Activated naive CD4-positive, alpha-beta T cell treated with anti-CD3 and anti-CD28 coated beads, Interleukin-2, amount 50 U/mL, for 72 hours (primary cell): ENCODE data around the gene SPAG17. TPM values are rescaled to one million over a fixed set of nuclear protein-coding genes. Genes with fewer than 3 reads are reported as not detected.

Experiments used
- ATAC-seq, 2 donors: fragments of 150-1000 bp; cut with Tn5 transposase; 2 replicates each; pipeline ENCODE4 v1.10.0; 2021; ENCODE audit warnings: mild to moderate bottlenecking in 2 of 2, moderate library complexity in 2 of 2
- DNase-seq, 2 donors: peaks; one replicate each; pipeline ENCODE4 v3.0.0; 2021 to 2022; ENCODE audit warnings: low spot score in 2 of 2
- H3K27ac Mint-ChIP-seq, 2 donors: one replicate each; pipeline ENCODE4 v1.8.0; 2022; ENCODE audit warnings: mild to moderate bottlenecking in 2 of 2, mixed read lengths in 2 of 2
- H3K36me3 Mint-ChIP-seq, 2 donors: one replicate each; pipeline ENCODE4 v1.8.0; 2022; ENCODE audit warnings: mixed read lengths in 2 of 2
- H3K9me3 Mint-ChIP-seq, 2 donors: one replicate each; pipeline ENCODE4 v1.8.0; 2022; ENCODE audit warnings: mixed read lengths in 2 of 2
- total RNA-seq, 2 donors: library from RNA; stranded (reverse); gene quantifications; one replicate each; pipeline ENCODE4 v1.2.3, GENCODE V29; 2022

SPAG17 gene
- total RNA-seq, 2 donors from 2014 or later = not detected

DNA sequence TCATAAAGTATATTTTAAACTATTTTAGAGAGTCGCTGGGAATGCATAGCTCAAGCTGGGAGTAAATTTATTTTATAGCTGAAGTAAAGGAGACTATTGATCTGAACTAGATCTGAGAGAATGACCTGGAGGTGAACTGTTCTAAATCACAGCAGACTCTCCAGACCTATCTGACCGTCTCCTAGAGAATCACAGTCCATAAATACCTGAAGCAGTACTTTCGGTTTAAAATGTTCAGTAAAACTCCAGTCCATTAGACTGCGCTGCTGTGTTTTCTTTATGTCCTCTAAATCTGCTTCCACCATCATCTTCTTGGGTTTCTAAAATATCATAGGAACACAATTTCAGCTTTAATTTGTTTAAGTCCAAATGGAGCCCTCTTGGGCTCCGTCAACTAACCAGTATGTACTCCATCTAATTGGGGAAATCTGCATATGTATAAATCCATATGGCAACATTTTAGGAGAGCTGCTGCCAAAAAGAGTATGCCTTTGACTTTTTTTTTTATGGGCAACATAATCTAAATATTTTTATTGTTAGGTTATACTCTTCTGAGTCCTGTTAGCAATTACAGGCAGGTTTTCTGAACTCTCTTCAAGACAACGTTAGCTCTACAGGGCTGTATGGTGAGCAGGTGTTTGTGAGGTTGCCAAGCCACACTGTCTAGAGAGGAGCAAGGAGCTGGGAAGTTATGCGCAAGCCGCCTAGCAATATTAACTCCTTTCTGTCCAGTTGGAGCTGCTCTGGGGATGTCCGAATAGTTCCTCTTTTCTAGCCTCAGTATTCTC, 111.2 kb downstream of the SPAG17 start:
- no peak overlapping the region for H3K27ac Mint-ChIP-seq
- no peaks in the 10 kb centered on the region for H3K36me3 Mint-ChIP-seq
- no peak for DNase-seq
- ATAC-seq = no peak
- no peaks in the 10 kb centered on the region for H3K9me3 Mint-ChIP-seq

DNA sequence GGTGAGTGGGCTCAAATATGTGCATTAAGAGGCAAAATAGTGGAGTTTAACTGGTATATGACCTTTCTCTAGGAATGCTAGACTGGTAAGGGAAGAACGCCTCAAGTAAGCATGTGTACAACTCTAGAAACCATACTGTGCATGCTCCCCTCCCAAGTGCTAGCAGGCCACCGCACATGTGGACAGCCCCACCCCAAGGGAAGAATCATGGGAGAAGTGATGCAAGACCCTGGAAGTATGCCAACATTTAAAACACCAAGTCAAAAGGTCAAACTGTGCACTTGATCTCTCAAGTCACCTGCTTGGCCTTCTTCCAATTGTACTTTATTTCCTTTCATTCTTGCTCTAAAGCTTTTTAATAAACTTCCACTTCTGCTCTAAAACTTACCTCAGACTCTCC, 135.0 kb downstream of the SPAG17 start:
- Mint-ChIP-seq H3K36me3 (no peaks in the 10 kb centered on the region), H3K27ac (no peak overlapping the region), H3K9me3 (no peaks in the 10 kb centered on the region)
- DNase-seq (no peak), ATAC-seq (no peak)

DNA sequence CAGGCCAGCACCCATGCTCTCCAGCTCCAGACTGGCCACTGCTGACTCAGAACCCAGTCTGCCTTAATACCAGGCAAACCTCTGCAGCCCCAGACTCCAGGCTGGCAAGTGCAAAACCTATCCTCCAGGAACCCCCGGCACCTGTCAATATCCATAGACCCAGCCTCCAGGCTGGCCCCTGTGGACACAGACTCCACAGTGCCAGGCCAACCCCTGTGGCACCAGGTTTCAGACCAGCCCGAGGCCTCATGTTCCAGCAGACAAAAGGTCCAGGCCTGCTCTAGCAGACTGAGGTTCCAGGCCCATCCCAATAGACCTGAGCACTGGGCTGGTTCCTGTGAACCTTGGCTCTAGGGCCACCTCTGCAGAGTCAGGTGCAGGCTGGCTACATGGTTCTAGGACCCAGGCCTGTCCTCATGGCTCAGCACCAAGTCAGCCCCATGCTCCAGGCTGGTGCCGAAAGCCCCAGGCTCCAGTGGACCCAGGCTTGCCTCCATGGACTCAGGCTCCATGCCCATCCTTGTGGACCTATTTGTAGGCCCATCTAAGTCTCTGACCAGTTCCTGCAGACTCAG, 137.3 kb downstream of the SPAG17 start:
- Mint-ChIP-seq H3K36me3 (no peaks in the 10 kb centered on the region), H3K9me3 (no peaks in the 10 kb centered on the region), H3K27ac (no peak overlapping the region)
- no peak for DNase-seq
- ATAC-seq = no peak

DNA sequence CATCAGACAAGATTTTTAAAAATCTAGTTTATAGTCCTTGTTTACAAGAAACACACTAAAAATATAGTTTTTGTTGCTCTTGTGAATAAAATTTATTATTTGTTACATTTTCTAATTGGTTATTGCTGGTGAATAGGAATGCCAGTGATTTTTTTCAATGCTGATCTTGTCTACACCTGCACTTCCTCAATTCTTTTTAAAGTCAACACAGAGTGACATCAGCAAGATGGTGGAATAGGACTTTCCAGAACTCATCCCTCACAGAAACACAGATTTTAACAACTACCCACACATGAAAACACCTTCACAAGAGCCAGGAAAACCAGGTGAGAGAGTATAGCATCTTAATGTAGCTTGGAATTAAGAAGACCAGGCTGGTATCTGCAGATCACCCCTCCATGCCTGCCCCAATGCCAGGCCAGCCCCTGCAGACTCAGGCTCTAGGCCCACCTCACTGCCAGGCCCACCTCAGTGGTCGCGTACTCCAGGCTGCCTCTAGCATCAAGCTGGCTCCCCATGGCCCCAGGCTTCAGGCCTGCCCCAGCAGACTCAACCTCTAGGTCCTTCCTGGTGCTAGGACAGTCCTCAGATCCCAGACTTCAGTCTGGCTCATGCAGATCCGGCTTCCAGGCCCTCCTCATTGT, 137.9 kb downstream of the SPAG17 start:
- ATAC-seq (no peak), DNase-seq (no peak)
- no peak overlapping the region for H3K27ac Mint-ChIP-seq
- no peaks in the 10 kb centered on the region for H3K36me3 Mint-ChIP-seq
- H3K9me3 Mint-ChIP-seq = no peaks in the 10 kb centered on the region

DNA sequence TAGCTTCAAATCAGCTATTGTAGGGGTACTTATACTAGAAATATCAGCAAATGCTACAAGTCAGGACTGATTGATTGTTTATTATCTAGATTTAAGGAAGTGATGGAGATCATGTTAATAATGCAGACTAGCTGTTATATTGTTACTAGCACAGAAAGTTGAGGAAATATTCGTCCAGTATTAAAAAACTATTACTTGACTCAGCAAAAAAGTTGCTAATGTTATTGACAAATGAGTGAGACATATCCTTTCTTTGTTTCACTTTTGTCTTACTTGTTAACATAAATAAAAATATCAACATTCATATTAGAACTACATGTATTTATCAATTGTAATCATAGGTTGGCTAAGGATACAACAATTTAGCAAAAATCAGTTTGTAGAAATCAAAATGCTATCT, 141.4 kb downstream of the SPAG17 start:
- DNase-seq (no peak), ATAC-seq (no peak)
- H3K9me3 Mint-ChIP-seq = no peaks in the 10 kb centered on the region
- no peak overlapping the region for H3K27ac Mint-ChIP-seq
- H3K36me3 Mint-ChIP-seq = no peaks in the 10 kb centered on the region

DNA sequence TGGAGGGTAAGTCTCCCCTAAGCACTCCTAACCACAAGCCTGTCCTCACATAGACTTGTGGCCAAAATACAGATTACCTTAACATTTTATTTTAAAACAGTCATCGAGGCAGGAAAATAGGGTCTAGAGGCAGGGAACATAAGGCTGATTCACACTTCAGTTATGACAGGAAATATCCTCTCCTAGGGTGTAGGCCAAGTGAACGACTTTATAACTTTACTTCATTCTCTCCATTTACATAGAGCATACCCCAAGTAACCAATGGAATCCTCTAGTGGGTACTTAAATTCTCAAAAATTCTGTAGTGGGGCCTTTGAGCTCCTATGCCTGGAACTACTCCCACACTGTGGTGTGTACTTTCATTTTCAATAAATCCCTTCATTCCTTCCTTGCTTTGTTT, 142.5 kb downstream of the SPAG17 start:
- Mint-ChIP-seq H3K27ac (no peak overlapping the region), H3K9me3 (no peaks in the 10 kb centered on the region), H3K36me3 (no peaks in the 10 kb centered on the region)
- DNase-seq (no peak), ATAC-seq (no peak)

DNA sequence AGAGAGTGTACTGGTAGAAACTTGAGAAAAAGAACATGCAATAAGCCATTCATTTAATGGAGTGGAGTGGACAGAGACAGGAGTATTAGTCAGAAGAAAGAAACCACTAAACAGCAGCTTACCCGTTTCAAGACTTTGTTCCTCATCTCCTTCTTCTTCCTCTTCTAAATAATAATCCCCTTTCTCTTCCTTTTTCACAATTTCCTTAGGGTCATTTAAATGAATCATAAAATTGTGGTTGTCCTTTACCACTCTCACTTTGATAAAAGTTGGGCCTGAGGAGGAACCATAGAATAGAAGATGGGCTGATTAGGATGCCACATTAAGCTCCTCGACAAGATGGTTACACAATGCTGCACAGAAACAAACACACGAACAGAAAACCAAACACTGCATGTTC, 145.9 kb downstream of the SPAG17 start:
- DNase-seq (no peak), ATAC-seq (no peak)
- Mint-ChIP-seq H3K27ac (no peak overlapping the region), H3K9me3 (no peaks in the 10 kb centered on the region), H3K36me3 (no peaks in the 10 kb centered on the region)

DNA sequence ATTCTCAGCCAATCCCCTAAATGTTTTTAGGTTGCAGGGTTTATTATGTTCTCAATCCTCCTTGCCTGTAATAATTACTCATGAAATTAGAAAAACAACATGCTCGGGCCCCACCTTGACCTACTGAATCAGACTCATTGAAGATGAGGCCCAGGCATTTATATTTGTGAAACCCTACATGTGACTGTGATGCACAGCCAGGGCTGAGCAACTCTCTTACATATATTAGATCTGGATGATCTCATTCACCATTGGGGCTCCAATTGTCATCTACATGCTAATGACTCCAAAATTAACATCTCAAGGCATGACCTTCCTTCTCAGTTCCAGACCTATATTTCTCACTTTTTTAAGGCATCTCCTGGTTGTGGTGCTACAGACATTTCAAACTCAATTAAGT, 152.1 kb downstream of the SPAG17 start:
- no peak for DNase-seq
- ATAC-seq = no peak
- Mint-ChIP-seq H3K9me3 (no peaks in the 10 kb centered on the region), H3K27ac (no peak overlapping the region), H3K36me3 (no peaks in the 10 kb centered on the region)

DNA sequence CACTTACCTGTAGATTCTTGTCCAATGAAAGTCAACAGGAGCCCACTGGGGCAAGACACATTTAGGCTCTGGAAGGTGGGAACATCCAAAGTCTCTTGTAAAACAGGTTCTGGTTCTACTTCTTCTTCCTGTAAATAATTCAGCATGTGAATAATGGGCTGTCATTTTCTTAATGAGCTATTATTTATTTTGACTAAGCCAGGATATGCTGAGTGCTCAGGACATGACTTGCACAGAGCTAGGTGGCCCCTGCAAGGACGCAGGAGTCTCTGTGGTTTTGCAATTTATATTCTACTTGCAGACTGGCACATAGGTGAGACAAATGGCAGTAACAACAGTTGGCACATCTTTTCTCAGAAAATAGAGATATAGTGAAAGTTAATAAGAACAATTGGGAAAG, 156.8 kb downstream of the SPAG17 start:
- ATAC-seq (no peak), DNase-seq (no peak)
- H3K36me3 Mint-ChIP-seq = no peaks in the 10 kb centered on the region
- no peak overlapping the region for H3K27ac Mint-ChIP-seq
- no peaks in the 10 kb centered on the region for H3K9me3 Mint-ChIP-seq

DNA sequence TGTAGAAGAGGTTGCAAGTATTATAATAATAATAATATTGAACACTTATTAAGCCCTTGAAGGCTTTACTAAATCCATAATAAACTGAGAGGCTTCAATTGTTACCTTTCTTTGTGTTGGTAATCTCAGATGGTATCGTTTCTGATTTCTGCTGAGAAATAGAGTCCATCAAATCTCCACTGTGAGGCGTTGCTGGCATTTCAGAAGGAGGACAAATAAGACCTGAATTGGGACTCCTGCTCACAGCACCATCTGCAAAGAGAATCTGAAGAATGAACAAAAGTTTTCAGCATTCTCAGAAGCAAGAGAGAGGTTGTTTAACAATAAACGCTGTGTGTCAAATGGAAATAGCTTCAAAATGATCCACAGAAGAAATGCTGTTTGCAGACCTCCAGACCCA, 161.8 kb downstream of the SPAG17 start:
- Mint-ChIP-seq H3K36me3 (no peaks in the 10 kb centered on the region), H3K27ac (no peak overlapping the region), H3K9me3 (no peaks in the 10 kb centered on the region)
- no peak for DNase-seq
- no peak for ATAC-seq

DNA sequence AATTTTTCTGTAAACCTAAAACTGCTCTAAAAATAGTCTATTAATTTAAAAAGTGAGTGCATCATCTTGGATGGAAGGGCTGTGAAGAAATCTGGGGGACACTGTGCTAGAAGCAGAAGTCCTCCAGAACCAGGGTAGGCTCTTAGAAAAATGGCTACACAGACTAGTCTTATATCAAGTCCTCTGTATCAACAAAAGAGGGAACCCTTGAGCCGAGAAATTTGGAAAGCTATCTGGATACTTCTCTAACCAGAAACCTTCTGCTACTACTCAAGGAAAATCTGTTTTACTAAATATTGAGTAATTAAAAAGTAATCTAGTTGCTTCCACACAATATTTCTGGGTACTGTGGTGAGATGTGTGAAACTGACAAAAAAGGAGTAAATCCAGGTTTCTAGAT, 163.4 kb downstream of the SPAG17 start:
- Mint-ChIP-seq H3K27ac (no peak overlapping the region), H3K36me3 (no peaks in the 10 kb centered on the region), H3K9me3 (no peaks in the 10 kb centered on the region)
- DNase-seq = no peak
- no peak for ATAC-seq

DNA sequence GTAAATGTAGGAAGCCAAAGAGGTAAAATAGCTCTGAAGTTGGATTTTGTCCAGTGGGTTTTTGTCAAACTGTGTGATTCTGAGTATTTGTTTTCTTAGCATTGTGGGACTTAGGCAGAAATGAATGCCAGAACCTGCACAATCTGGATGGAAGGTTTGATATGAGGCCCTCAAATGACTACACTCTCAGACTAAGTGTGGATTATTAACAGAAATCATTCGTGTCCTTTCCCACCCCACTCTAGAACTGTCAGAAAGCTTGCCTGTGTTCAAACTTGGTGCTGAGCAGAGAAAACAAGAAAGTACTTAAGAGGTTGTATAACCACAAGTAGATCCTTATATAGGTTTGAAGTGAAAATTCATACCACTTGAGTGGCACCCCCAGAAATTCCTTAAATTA, 167.0 kb downstream of the SPAG17 start:
- ATAC-seq = no peak
- H3K27ac Mint-ChIP-seq = no peak overlapping the region
- H3K36me3 Mint-ChIP-seq = no peaks in the 10 kb centered on the region
- no peak for DNase-seq
- no peaks in the 10 kb centered on the region for H3K9me3 Mint-ChIP-seq

DNA sequence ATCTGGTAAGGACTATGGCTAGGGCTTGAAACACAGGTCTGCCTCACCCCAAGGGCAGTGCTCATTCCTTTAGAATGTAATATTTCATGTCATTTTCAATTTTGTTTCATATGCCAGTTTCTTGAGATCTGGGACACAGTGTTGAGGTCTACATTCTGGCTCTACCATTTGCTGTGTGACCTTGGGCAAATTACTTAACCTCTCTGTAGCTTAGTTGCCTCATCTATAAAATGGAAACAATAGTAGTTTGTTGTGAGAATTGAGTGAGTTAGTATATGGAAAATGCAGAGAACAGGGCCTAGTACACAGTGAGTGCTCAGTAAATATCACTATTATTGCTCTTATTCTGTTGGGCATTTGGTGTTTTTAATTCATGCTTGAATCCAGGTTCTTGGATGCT, 171.1 kb downstream of the SPAG17 start:
- H3K36me3 Mint-ChIP-seq = no peaks in the 10 kb centered on the region
- ATAC-seq = no peak
- no peaks in the 10 kb centered on the region for H3K9me3 Mint-ChIP-seq
- no peak for DNase-seq
- H3K27ac Mint-ChIP-seq = no peak overlapping the region

DNA sequence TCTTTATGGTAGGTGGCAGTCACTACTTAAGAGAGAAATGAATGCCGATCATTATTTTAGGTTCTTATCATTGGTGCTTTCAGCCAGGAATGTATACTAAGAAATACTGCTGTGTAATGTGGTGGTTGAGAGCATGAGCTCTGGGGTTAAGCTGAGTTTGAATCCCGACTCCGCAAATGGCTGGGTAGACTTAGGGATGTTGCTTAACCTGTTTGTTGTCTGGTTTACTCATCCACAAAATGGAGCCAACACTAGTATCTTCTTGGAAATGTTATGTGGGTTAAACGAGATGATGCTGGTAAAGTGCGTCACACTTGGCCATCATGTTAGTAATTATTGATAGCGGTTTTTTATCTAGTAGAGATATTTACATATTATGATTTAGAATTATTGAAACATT, 171.7 kb downstream of the SPAG17 start:
- Mint-ChIP-seq H3K36me3 (no peaks in the 10 kb centered on the region), H3K27ac (no peak overlapping the region), H3K9me3 (no peaks in the 10 kb centered on the region)
- ATAC-seq = no peak
- DNase-seq = no peak

DNA sequence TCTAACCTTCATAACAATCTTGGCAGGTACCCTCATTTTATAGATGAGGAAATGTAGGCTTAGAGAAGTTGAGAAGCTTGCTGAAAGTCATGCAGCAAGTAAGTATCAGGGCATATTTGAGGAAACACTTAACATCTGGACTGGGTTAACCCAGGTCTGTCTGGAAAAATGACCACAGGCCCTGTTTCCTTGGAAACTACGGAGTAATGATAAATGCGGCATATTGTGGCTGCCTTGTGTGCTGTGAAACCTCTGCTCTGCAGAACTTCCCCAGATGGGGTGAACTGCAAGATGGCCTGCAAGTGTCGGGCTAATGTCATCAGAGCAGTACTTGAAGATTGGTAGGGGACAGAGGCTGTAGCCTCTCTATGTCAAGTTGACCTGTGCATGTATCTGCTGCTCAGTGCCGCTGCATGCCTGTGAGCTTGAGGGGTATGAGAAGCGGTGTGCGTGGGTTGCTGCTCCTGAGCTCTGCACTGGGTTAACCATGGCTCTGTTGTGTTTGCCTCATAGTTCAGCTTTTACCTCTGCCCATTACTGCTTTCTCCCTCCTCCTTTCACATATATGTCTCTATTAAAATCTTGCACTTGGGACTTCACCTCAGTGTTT, 172.4 kb downstream of the SPAG17 start:
- H3K36me3 Mint-ChIP-seq = no peaks in the 10 kb centered on the region
- DNase-seq (no peak), ATAC-seq (no peak)
- no peaks in the 10 kb centered on the region for H3K9me3 Mint-ChIP-seq
- no peak overlapping the region for H3K27ac Mint-ChIP-seq

DNA sequence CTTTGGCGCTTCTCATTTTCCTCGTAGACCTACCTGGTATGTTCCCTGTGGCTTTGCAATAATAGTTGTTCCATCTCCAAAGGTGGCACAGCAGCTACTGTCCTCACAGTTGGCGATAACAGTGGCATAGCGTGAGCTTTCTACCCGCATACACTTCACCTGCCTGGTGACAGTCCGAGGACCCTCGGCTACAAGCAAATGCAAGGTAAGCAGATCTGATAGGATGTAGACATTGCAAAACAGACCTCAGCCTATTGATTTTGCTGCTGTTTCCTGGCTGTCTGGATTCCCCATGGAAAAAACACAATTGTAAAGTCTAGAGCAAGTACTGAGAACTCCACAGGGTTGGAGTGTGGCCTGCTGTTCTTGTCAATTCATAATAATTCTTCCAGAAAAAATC, 177.0 kb downstream of the SPAG17 start:
- Mint-ChIP-seq H3K9me3 (peaks cover 0 to 5% of the 10 kb centered on the region in 2 donors), H3K27ac (no peak overlapping the region), H3K36me3 (no peaks in the 10 kb centered on the region)
- no peak for ATAC-seq
- no peak for DNase-seq

DNA sequence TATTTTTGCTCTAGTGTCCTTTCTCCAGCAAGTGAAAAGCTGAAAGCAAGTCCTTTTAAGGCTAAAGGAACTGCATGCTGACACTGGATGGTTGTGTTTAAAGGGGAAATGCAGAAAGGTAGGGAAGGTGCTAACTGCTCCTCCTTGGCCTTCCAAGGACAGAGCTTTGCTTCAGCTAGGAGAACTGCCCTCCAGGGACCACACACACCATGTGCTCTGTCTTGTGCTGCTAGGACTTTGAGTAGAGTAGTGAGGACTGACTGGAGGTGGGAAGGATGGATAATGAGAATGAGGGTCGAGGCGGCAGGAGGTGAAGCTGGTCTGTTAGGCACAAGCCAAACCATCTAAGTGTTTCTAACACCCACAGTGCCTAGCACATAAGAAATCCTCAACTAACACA, 177.6 kb downstream of the SPAG17 start:
- DNase-seq (no peak), ATAC-seq (no peak)
- H3K27ac Mint-ChIP-seq = no peak overlapping the region
- peaks cover 3 to 5% of the 10 kb centered on the region in 2 donors for H3K9me3 Mint-ChIP-seq
- no peaks in the 10 kb centered on the region for H3K36me3 Mint-ChIP-seq
